Measurements from ENCODE around the gene FOCAD. TPM values are rescaled to one million over a fixed set of nuclear protein-coding genes. Genes with fewer than 3 reads are reported as not detected.
"Not testable (repeated sequence)": the region's sequence is repeated elsewhere in the genome, so short reads cannot be mapped to it uniquely, and the experiment has no call there.

The FOCAD gene
- total RNA-seq, 2 experiments from 2014 or later = 27.2 to 32.3 TPM

GRCh38 chr9:20950707-20951106 lies 266.6 kb downstream of the FOCAD start:
- Mint-ChIP-seq H3K9me3 (no peaks in the 10 kb centered on the region), H3K27ac (no peak overlapping the region), H3K4me1 (no peaks in the 10 kb centered on the region), H3K36me3 (peaks cover 10% of the 10 kb centered on the region), H3K4me3 (no peak overlapping the region), H3K27me3 (no peaks in the 10 kb centered on the region)
- no peak for DNase-seq

- H3K36me3 Mint-ChIP-seq = peaks cover 27% of the 10 kb centered on the region
- no peaks in the 10 kb centered on the region for H3K27me3 Mint-ChIP-seq
- no peak for DNase-seq
- no peak overlapping the region for H3K27ac Mint-ChIP-seq
- H3K9me3 Mint-ChIP-seq = peaks cover 3% of the 10 kb centered on the region
- no peak overlapping the region for H3K4me3 Mint-ChIP-seq
- H3K4me1 Mint-ChIP-seq = peaks cover 3% of the 10 kb centered on the region
Measured at GRCh38 chr9:20962536-20963225, 278.6 kb downstream of the FOCAD start.

GRCh38 chr9:20972684-20973083 lies 288.6 kb downstream of the FOCAD start:
- Mint-ChIP-seq H3K9me3 (peaks cover 8% of the 10 kb centered on the region), H3K4me1 (peaks cover 3% of the 10 kb centered on the region), H3K36me3 (peaks cover 27% of the 10 kb centered on the region), H3K27ac (no peak overlapping the region), H3K4me3 (no peak overlapping the region), H3K27me3 (no peaks in the 10 kb centered on the region)
- no peak for DNase-seq

DNA sequence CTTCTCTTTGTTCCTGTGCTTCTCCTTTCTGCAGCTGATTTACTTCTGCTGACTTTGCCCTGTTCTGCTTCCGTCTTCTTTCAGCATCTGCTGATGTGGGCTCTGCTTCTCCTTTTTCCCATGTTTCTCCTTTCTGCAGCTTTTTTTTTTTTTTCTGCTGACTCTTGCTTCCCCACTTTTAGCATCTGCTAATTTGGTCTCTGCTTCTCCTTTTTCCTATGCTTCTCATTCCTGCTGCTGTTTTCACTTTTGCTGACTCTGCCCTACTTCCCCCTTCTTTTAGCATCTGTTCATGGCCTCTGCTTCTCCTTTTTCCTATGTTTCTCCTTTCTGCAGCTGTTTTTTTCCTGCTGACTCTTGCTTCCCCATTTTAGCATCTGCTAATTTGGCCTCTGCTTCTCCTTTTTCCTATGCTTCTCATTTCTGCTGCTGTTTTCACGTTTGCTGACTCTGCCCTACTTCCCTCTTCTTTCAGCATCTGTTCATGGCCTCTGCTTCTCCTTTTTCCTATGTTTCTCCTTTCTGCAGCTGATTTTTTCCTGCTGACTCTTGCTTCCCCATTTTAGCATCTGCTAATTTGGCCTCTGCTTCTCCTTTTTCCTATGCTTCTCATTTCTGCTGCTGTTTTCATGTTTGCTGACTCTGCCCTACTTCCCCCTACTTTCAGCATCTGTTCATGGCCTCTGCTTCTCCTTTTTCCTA lies 289.3 kb downstream of the FOCAD start:
- H3K4me1 Mint-ChIP-seq, H3K4me3 Mint-ChIP-seq, H3K9me3 Mint-ChIP-seq, H3K27me3 Mint-ChIP-seq, DNase-seq, H3K27ac Mint-ChIP-seq: not testable (repeated sequence)
- H3K36me3 Mint-ChIP-seq = peaks cover 27% of the 10 kb centered on the region

DNA sequence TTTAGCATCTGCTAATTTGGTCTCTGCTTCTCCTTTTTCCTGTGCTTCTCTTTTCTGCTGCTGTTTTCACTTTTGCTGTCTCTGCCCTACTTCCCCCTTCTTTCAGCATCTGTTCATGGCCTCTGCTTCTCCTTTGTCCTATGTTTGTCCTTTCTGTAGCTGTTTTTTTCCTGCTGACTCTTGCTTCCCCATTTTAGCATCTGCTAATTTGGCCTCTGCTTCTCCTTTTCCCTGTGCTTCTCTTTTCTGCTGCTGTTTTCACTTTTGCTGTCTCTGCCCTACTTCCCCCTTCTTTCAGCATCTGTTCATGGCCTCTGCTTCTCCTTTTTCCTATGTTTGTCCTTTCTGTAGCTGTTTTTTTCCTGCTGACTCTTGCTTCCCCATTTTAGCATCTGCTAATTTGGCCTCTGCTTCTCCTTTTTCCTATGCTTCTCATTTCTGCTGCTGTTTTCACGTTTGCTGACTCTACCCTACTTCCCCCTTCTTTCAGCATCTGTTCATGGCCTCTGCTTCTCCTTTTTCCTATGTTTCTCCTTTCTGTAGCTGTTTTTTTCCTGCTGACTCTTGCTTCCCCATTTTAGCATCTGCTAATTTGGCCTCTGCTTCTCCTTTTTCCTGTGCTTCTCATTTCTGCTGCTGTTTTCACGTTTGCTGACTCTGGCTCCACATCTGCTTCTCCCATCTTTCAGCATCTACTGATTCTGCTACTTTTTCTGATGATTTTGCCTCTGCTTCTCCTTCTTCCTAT lies 290.3 kb downstream of the FOCAD start:
- not testable (repeated sequence) for DNase-seq, H3K4me3 Mint-ChIP-seq, H3K9me3 Mint-ChIP-seq, H3K27me3 Mint-ChIP-seq, H3K4me1 Mint-ChIP-seq, H3K27ac Mint-ChIP-seq
- H3K36me3 Mint-ChIP-seq = peaks cover 29% of the 10 kb centered on the region

GRCh38 chr9:20978249-20978648 lies 294.2 kb downstream of the FOCAD start:
- Mint-ChIP-seq H3K4me1 (peaks cover 5% of the 10 kb centered on the region), H3K27me3 (no peaks in the 10 kb centered on the region), H3K4me3 (no peak overlapping the region), H3K9me3 (no peaks in the 10 kb centered on the region), H3K36me3 (peaks cover 25% of the 10 kb centered on the region), H3K27ac (no peak overlapping the region)
- DNase-seq = no peak

GRCh38 chr9:20980832-20981455 lies 296.9 kb downstream of the FOCAD start:
- H3K27ac Mint-ChIP-seq = no peak overlapping the region
- peaks cover 5% of the 10 kb centered on the region for H3K4me1 Mint-ChIP-seq
- DNase-seq = no peak
- peaks cover 19% of the 10 kb centered on the region for H3K36me3 Mint-ChIP-seq
- H3K9me3 Mint-ChIP-seq = no peaks in the 10 kb centered on the region
- H3K27me3 Mint-ChIP-seq = no peaks in the 10 kb centered on the region
- no peak overlapping the region for H3K4me3 Mint-ChIP-seq

- H3K4me3 Mint-ChIP-seq = no peak overlapping the region
- no peaks in the 10 kb centered on the region for H3K27me3 Mint-ChIP-seq
- no peaks in the 10 kb centered on the region for H3K9me3 Mint-ChIP-seq
- H3K4me1 Mint-ChIP-seq = peaks cover 5% of the 10 kb centered on the region
- peaks cover 19% of the 10 kb centered on the region for H3K36me3 Mint-ChIP-seq
- DNase-seq = no peak
- no peak overlapping the region for H3K27ac Mint-ChIP-seq
Measured at GRCh38 chr9:20981486-20981885, 297.4 kb downstream of the FOCAD start.

DNA sequence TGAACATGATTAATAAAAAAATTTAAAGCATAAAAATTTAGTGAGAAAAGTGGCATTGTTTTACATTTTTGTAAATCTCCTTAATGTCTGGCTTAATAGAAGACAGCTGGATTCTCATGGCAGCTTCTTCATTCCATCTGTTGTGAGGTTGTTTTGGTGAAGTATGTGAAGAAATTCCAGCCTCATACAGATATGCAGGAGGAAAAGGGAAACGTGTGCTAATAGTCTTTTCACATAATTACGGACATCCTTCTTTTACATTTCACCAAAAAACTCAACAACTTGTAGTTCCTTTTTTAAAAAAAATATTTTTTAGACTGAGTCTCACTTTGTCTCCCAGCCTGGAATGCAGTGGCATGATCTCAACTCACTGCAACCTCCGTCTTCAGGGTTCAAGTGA lies 300.4 kb downstream of the FOCAD start:
- no peak for DNase-seq
- peaks cover 5% of the 10 kb centered on the region for H3K4me1 Mint-ChIP-seq
- no peaks in the 10 kb centered on the region for H3K27me3 Mint-ChIP-seq
- peaks cover 23% of the 10 kb centered on the region for H3K36me3 Mint-ChIP-seq
- no peak overlapping the region for H3K4me3 Mint-ChIP-seq
- H3K27ac Mint-ChIP-seq = no peak overlapping the region
- H3K9me3 Mint-ChIP-seq = no peaks in the 10 kb centered on the region

GRCh38 chr9:20985851-20986600 lies 302.0 kb downstream of the FOCAD start:
- Mint-ChIP-seq H3K27me3 (no peaks in the 10 kb centered on the region), H3K27ac (no peak overlapping the region), H3K4me1 (peaks cover 3% of the 10 kb centered on the region), H3K36me3 (peaks cover 28% of the 10 kb centered on the region), H3K4me3 (no peak overlapping the region), H3K9me3 (no peaks in the 10 kb centered on the region)
- no peak for DNase-seq

GRCh38 chr9:20987521-20987920 lies 303.5 kb downstream of the FOCAD start:
- peaks cover 26% of the 10 kb centered on the region for H3K36me3 Mint-ChIP-seq
- no peaks in the 10 kb centered on the region for H3K27me3 Mint-ChIP-seq
- H3K9me3 Mint-ChIP-seq = no peaks in the 10 kb centered on the region
- no peaks in the 10 kb centered on the region for H3K4me1 Mint-ChIP-seq
- no peak for DNase-seq
- H3K4me3 Mint-ChIP-seq = no peak overlapping the region
- no peak overlapping the region for H3K27ac Mint-ChIP-seq

DNA sequence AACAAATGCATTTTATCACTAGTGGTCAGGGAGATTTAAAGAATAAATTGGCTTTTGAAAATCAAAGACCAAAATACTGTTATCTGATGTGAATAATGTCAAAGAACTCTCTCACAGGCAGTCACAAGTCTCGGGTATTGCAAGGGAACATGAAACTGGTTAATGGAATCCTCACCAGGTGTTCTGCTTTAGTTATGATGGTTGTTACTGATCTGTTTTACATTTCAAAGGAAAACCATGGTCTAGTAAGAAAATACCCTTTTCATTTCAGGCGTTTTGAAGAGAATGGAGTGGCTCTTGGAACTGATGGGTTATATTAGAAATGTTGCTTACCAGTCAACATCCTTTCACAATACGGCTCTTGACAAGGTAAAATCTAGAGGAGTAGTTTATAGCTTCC lies 304.0 kb downstream of the FOCAD start:
- Mint-ChIP-seq H3K27ac (no peak overlapping the region), H3K36me3 (peaks cover 25% of the 10 kb centered on the region), H3K27me3 (no peaks in the 10 kb centered on the region), H3K9me3 (no peaks in the 10 kb centered on the region), H3K4me3 (no peak overlapping the region), H3K4me1 (no peaks in the 10 kb centered on the region)
- DNase-seq = no peak

- no peaks in the 10 kb centered on the region for H3K9me3 Mint-ChIP-seq
- no peak overlapping the region for H3K27ac Mint-ChIP-seq
Measured at GRCh38 chr9:20988671-20989315, 304.7 kb downstream of the FOCAD start.

DNA sequence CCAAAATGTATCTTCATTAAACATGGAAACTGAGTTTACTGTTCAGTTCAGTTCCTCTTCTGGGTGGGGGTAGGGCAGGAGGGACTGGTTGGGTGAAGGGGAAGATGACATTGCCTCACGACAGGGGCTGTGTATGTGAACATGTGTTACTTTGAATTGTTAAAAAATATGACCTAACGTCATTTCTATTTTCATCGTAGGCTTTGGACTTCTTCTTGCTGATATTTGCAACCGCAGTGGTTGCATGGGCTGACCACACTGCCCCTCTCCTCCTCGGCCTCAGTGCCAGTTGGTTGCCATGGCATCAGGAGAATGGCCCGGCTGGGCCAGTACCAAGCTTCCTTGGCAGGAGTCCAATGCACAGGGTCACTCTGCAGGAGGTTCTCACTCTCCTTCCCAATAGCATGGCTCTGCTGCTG lies 305.9 kb downstream of the FOCAD start:
- H3K27ac Mint-ChIP-seq = no peak overlapping the region
- no peak for DNase-seq
- H3K4me1 Mint-ChIP-seq = no peaks in the 10 kb centered on the region
- H3K9me3 Mint-ChIP-seq = no peaks in the 10 kb centered on the region
- peaks cover 35% of the 10 kb centered on the region for H3K36me3 Mint-ChIP-seq
- H3K27me3 Mint-ChIP-seq = no peaks in the 10 kb centered on the region
- no peak overlapping the region for H3K4me3 Mint-ChIP-seq

More at GRCh38 chr9:20988671-20989315, 304.7 kb downstream of the FOCAD start:
- DNase-seq = no peak
- Mint-ChIP-seq H3K4me1 (no peaks in the 10 kb centered on the region), H3K27me3 (no peaks in the 10 kb centered on the region), H3K36me3 (peaks cover 28% of the 10 kb centered on the region), H3K4me3 (no peak overlapping the region)
